ENCODE results near the gene OPRD1.

The OPRD1 gene

DNA sequence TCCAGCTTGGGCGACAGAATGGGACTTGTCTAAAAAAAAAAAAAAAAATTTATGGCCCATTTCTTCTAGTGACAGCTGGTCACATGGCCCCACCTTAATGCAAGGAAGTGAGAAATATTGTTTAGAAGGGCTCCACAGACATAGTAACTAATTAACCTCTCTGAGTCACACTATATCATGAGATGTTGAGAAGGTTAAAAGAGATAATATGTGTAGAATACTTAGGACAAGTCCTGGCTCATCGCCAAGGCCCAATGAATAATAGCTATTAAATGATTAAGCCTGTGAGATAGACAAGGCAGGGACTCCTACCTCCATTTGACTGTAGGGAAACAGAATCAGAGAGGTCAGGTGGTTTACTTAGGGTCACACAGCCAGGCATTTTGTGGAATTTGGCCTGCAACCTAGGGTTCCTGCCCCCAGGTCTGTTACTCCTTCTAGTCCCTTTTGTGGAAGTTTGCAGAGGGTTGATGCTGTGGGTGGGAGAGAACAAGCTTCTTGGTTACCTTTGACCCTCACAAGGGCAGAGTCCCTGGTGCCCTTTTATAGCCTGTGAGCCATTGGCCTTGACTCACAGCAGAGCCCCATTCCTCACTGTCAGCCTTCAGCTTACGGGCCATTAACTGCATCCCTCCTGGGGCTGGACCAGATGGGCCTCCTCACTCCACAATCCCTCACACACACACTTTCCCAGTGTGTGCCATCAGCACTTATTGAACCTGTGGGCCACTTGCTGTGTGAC is 48.5 kb downstream of the OPRD1 start:
- DNase-seq (ENCODE audit: low spot score) = peak; percentile 77
- ChIA-PET POLR2A (ENCODE audit: low non-redundant PET) (interaction anchor here (0.6 kb wide), 1 partner anchor 777 kb away, joined by 6 read pairs; no protein-coding TSS in a partner anchor), CTCF (interaction anchor here (0.6 to 2.0 kb wide), 5 partner anchors 16 to 1506 kb away, joined by 3 to 7 read pairs (median 4); no protein-coding TSS in a partner anchor)
- TF ChIP-seq, protein P1, sequence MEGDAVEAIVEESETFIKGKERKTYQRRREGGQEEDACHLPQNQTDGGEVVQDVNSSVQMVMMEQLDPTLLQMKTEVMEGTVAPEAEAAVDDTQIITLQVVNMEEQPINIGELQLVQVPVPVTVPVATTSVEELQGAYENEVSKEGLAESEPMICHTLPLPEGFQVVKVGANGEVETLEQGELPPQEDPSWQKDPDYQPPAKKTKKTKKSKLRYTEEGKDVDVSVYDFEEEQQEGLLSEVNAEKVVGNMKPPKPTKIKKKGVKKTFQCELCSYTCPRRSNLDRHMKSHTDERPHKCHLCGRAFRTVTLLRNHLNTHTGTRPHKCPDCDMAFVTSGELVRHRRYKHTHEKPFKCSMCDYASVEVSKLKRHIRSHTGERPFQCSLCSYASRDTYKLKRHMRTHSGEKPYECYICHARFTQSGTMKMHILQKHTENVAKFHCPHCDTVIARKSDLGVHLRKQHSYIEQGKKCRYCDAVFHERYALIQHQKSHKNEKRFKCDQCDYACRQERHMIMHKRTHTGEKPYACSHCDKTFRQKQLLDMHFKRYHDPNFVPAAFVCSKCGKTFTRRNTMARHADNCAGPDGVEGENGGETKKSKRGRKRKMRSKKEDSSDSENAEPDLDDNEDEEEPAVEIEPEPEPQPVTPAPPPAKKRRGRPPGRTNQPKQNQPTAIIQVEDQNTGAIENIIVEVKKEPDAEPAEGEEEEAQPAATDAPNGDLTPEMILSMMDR (conservative IDR thresholded peaks at IDR 0.05; ENCODE audit: low read depth) = no peak
- H3K27ac ChIP-seq = no peak overlapping the region

DNA sequence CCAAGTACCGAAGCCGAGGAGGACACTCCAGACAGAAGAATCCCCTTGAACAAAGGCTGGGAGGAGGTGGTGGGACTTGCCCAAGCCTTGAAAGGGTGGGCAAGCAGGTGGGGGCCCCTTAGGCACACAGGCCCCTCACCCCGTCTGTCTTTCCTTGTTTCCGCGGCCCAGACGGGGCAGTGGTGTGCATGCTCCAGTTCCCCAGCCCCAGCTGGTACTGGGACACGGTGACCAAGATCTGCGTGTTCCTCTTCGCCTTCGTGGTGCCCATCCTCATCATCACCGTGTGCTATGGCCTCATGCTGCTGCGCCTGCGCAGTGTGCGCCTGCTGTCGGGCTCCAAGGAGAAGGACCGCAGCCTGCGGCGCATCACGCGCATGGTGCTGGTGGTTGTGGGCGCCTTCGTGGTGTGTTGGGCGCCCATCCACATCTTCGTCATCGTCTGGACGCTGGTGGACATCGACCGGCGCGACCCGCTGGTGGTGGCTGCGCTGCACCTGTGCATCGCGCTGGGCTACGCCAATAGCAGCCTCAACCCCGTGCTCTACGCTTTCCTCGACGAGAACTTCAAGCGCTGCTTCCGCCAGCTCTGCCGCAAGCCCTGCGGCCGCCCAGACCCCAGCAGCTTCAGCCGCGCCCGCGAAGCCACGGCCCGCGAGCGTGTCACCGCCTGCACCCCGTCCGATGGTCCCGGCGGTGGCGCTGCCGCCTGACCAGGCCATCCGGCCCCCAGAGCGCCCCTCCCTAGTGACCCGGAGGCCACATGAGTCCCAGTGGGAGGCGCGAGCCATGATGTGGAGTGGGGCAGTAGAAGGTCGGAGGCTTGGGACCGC is 50.8 kb downstream of the OPRD1 start:
- TF ChIP-seq, protein P1 (conservative IDR thresholded peaks at IDR 0.05; ENCODE audit: low read depth) = no peak
- POLR2A ChIA-PET (ENCODE audit: low non-redundant PET) = no interaction called here
- CTCF ChIA-PET = interaction anchor here (1.4 kb wide), 1 partner anchor 14 kb away, joined by 3 read pairs; no protein-coding TSS in a partner anchor

DNA sequence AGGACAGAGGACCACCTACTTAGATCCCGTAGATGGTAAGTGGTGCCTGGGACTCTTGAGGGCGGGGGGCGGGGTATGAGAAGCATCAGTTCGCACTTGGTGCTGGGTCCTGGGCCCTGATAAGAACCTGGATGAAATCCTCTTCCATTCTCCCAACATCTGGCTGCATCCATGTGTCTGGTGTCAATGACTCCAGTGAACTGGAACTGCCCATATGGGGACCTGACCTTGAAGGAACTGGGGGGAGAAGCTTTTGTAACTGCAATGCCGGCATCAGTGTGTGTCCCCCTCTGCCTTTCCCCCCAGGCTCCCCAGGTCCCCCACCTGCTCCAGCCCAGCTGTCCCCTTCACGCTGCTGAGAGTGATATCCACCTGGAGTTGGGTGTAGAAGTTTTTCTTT is 52.7 kb downstream of the OPRD1 start:
- no peak overlapping the region for H3K27ac ChIP-seq
- ChIA-PET POLR2A (ENCODE audit: low non-redundant PET) (no interaction called here), CTCF (interaction anchor here (1.1 kb wide), 1 partner anchor 12 kb away, joined by 3 read pairs; no protein-coding TSS in a partner anchor)
- DNase-seq (ENCODE audit: low spot score) = no peak
- TF ChIP-seq, protein P1 (conservative IDR thresholded peaks at IDR 0.05; ENCODE audit: low read depth) = no peak

More for the DNA sequence above, 50.8 kb downstream of the OPRD1 start:
- no peak for DNase-seq (ENCODE audit: low spot score)
- H3K27ac ChIP-seq = no peak overlapping the region

DNA sequence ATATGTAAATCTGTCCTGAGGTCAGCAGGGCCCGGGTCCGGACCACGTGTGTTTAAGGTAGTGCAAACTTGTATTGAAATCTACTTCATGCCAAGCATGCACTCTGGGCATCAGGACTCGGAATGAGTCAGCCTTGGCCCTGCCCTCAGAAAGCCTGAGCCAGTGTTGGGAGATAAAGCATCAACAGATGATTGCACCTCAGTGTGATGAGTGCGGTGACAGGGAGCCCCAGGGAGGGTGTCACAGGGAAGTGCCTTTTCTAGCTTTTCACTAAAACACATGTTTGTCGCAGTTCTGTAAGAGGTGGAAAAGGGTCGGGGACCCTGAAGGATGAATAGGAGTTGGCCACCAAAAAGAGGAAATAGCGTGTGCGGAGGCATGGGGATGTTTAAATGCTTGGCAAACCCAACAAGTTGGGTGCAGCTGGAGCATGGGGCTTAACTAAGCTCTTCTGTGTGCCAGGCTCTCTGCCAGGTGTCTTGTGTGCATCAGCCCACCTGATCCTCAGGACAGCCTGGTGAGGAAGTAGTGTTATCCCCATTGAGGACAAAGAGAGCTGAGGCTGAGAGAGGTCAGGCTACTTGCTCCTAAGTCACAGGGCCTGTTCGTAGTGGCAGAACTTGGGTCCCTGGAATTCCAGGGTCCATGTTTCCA is 54.2 kb downstream of the OPRD1 start:
- H3K27ac ChIP-seq = no peak overlapping the region
- ChIA-PET CTCF (interaction anchor here (1.2 kb wide), 1 partner anchor 11 kb away, joined by 3 read pairs; no protein-coding TSS in a partner anchor), POLR2A (ENCODE audit: low non-redundant PET) (no interaction called here)
- no peak for DNase-seq (ENCODE audit: low spot score)
- TF ChIP-seq, protein P1 (conservative IDR thresholded peaks at IDR 0.05; ENCODE audit: low read depth) = no peak

DNA sequence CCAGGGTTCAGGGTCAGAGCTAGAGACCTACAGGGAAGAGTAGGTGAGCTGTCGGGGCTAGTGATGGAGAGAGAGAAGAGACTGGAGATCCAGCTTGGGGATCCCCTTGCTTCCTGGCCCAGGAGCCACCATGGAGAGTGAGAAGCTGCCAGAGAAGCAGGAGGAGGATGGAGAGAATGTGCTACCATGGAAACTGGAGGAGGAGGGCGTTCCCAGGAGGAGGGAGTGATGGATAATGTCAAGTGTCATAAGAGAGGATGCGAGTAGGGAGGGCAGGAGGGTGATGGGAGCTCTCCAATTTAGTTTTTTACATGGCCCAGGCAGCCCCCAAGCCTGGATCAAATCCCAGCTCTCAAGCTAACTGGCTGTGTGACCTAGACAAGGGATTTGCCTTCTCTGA is 55.9 kb downstream of the OPRD1 start:
- ChIA-PET POLR2A (ENCODE audit: low non-redundant PET) (no interaction called here), CTCF (interaction anchor here (2.0 kb wide), 1 partner anchor 9 kb away, joined by 11 read pairs; no protein-coding TSS in a partner anchor)
- no peak for DNase-seq (ENCODE audit: low spot score)
- TF ChIP-seq, protein P1 (conservative IDR thresholded peaks at IDR 0.05; ENCODE audit: low read depth) = no peak
- H3K27ac ChIP-seq = no peak overlapping the region

DNA sequence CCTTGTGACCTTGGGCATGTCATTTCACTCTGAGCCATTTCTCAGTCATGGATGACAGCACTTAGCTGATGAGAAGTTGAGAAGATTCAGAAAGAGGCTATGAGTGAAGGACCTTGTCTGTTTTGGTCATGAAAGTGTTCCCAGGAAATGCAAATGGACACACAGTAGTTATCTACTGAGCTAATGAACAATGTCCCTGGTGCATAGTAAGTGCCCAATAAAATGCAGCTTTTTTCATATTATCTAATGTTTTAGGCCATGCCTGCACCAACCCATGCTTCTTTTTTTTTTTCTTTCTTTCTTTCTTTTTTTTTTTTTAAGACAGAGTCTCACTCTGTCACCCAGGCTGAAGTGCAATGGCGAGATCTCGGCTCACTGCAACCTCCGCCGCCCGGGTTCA is 58.0 kb downstream of the OPRD1 start:
- CTCF ChIA-PET = interaction anchor here (0.6 to 1.5 kb wide), 2 partner anchors 12 to 16 kb away, joined by 3 to 4 read pairs; no protein-coding TSS in a partner anchor
- TF ChIP-seq, protein P1 (conservative IDR thresholded peaks at IDR 0.05; ENCODE audit: low read depth) = no peak
- H3K27ac ChIP-seq = no peak overlapping the region
- POLR2A ChIA-PET (ENCODE audit: low non-redundant PET) = no interaction called here
- DNase-seq (ENCODE audit: low spot score) = no peak

Measured in RWPE1 (cell line).